ENCODE measurements around the gene TTC27. TPM values are rescaled to one million over a fixed set of nuclear protein-coding genes. Genes with fewer than 3 reads are reported as not detected.

The TTC27 gene
- total RNA-seq, 1 donor from 2014 or later: 12.8 TPM

GRCh38 chr2:32666704-32667103 lies 38.9 kb downstream of the TTC27 start:
- no peak for DNase-seq (ENCODE audit: extremely low read depth, low read depth, low spot score)

- no peak for DNase-seq (ENCODE audit: extremely low read depth, low read depth, low spot score)
Measured at GRCh38 chr2:32668254-32668653, 40.4 kb downstream of the TTC27 start.

DNA sequence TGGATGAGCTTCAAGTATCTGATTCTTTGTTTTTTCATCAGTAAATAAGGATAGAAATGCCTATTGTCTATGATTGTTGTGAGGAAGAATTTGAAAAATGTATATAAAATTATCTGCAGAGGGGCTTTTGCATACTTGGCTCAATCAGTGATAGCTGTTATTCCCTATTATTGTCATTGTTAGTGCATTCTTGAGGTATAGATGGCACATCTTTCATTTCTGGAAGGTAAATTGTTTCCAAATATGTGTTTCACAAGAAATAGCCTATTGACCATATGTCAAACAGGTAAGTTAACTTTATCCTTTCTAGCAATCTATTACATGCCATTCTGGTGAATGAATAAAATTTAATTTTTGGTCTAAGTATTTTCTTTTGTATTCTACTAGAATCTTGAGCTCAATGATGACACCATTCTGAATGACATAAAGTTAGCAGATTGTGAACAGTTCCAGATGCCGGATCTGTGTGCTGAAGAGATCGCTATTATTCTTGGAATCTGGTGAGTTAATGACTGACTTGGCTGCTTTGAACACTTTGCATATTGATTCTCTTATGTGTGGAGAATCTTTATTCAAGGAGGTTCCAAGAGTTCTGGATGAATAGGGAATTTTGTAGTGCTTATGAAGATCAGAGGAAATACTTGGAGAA lies 44.2 kb downstream of the TTC27 start:
- DNase-seq (ENCODE audit: extremely low read depth, low read depth, low spot score): no peak

GRCh38 chr2:32678825-32679224 lies 51.0 kb downstream of the TTC27 start:
- peak; percentile 41 for DNase-seq (ENCODE audit: extremely low read depth, low read depth, low spot score)

DNA sequence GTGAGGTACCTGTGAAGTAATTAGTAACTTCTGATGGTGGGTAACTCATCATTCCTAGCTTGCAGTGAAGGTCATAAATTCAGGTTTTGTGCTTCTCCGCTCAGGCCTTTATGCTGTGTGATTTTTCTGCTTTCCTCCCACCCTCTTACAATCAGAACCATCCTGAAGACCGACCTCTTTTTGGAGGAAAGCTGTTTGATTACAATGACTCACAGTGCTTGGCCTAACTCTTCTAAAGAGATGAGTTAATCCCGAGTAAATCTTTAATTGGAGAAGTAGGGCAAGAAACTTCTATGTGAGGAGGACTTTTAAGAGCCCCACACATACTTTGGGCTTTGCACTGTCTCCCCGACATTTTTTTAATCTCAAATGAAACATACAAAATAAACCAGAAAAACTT lies 53.1 kb downstream of the TTC27 start:
- no peak for DNase-seq (ENCODE audit: extremely low read depth, low read depth, low spot score)

- DNase-seq (ENCODE audit: extremely low read depth, low read depth, low spot score): peak; percentile 45
Measured at GRCh38 chr2:32683520-32684086, 55.8 kb downstream of the TTC27 start.

DNA sequence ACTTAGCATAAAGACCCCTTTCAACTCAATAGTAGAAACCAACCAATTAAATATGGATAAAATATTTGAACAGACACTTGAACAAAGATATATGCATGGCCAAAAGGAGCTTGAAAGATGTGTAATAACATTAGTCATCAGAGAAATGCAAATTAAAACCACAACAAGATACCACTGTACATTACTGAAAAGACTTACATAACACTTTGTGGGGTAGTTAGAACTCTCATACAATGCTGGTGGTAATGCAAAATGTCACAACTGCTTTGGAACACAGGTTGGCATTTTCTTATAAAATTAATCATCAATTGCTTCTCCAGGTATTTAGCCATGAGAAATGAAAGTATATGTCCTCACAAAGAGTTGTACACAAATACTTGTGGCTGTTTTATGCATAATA lies 60.7 kb downstream of the TTC27 start:
- no peak for DNase-seq (ENCODE audit: extremely low read depth, low read depth, low spot score)

DNA sequence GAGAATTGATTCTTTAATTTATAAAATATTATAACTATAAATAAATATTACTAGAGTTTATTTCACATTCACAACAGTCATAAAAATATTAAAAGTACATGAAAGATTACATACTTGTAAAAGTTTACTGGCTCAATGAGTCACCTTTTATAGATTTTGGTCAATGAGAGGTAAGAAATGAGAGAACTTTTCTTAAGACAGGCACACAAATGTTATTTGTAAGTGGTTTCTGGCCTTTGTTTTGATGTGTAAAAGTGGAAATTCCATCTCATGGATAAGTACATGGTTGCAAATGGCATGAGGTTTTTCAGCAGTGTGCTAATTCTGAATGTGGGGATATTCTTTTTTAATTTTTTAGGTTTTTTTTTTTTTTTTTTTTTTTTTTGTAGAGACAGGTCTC lies 63.8 kb downstream of the TTC27 start:
- DNase-seq (ENCODE audit: extremely low read depth, low read depth, low spot score): no peak

DNA sequence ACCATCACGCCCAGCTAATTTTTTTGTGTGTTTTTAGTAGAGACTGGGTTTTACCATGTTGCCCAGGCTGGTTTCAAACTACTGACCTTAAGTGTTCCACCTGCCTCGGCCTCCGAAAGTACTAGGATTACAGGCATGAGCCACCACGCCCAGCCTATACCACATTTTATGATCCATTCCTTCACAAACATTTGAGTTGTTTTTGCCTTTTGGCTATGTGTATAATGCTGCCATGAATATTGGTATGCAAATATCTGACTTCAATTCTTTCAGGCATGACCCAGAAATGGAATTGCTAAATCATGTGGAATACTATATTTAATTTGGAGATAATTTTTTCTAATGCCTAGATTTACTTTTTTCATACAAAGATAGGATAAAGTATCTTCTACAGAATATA lies 68.6 kb downstream of the TTC27 start:
- DNase-seq (ENCODE audit: extremely low read depth, low read depth, low spot score): no peak

GRCh38 chr2:32697156-32697555 lies 69.3 kb downstream of the TTC27 start:
- DNase-seq (ENCODE audit: extremely low read depth, low read depth, low spot score): no peak

- DNase-seq (ENCODE audit: extremely low read depth, low read depth, low spot score): no peak
Measured at GRCh38 chr2:32699151-32699550, 71.3 kb downstream of the TTC27 start.

- DNase-seq (ENCODE audit: extremely low read depth, low read depth, low spot score): no peak
Measured at GRCh38 chr2:32701806-32702205, 74.0 kb downstream of the TTC27 start.

GRCh38 chr2:32702303-32703064 lies 74.6 kb downstream of the TTC27 start:
- DNase-seq (ENCODE audit: extremely low read depth, low read depth, low spot score): no peak

DNA sequence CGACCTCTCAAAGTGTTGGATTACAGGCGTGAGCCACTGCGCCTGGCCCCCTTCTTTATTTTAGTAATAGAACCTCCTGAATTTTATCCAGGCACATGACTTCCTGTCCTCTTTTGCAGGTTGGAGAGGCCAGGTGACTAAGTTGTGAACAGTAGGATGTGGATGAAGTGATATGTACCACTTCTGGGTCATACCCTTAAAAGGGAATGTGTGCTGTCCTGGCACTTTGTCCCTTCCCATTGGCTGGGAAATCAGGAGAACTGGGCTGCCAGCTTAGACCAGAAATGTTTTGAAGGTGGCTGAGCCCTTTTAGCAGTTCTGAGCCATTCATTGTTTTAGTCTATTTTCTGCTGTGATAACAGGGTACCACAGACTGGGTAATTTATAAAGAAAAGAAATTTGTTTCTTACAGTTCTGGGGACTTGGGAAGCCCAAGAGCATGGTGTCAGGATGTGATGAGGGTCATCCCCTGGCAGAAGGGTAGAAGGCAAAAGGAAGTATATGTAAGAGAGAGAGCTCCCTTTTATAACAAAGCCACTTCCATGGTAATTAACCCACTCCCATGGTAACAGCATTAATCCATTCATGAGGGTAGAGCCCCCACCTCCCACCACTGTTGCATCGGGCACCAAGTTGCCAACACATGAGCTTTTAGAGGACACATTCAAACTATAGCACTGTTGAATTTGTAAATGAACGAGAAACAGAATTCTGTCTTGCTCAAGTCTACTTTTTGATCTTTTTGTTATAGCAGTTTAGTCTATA lies 79.1 kb downstream of the TTC27 start:
- no peak for DNase-seq (ENCODE audit: extremely low read depth, low read depth, low spot score)

- DNase-seq (ENCODE audit: extremely low read depth, low read depth, low spot score): peak; percentile 83
Measured at GRCh38 chr2:32711219-32711618, 83.4 kb downstream of the TTC27 start.

DNA sequence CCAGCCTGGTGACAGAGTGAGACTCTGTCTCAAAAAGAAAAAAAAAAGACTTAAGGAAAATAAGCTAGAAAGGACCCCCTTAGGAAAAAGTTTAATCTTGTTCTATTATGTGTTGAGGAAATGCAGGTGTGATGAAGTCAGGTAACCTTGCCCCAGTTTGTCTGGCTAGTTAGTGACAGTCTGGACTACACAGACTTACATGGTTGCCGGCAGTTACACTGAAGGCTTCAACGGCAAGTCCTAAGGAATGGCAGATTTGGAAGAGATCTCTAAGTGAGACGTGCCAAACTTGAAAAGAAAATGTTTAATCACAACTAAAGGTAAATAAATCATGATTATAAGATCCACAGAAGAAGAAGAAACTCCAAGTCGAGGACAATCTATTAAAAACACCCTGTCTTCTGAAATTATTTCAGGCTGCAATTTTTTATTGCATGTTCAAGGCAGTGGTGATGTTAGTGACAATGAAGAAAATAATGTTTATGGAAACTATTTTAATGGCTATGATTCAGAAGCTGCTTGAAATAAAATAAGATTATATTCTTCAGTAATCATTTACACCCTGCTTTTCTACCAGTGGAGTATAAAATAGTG lies 84.2 kb downstream of the TTC27 start:
- DNase-seq (ENCODE audit: extremely low read depth, low read depth, low spot score): no peak

GRCh38 chr2:32712870-32713269 lies 85.0 kb downstream of the TTC27 start:
- no peak for DNase-seq (ENCODE audit: extremely low read depth, low read depth, low spot score)

- no peak for DNase-seq (ENCODE audit: extremely low read depth, low read depth, low spot score)
Measured at GRCh38 chr2:32714521-32714920, 86.7 kb downstream of the TTC27 start.

- DNase-seq (ENCODE audit: extremely low read depth, low read depth, low spot score): no peak
Measured at GRCh38 chr2:32715391-32715841, 87.6 kb downstream of the TTC27 start.

- no peak for DNase-seq (ENCODE audit: extremely low read depth, low read depth, low spot score)
Measured at GRCh38 chr2:32715981-32716380, 88.1 kb downstream of the TTC27 start.

- no peak for DNase-seq (ENCODE audit: extremely low read depth, low read depth, low spot score)
Measured at GRCh38 chr2:32716598-32716997, 88.7 kb downstream of the TTC27 start.
